ENCODE data around the gene GMEB2. TPM values are rescaled to one million over a fixed set of nuclear protein-coding genes. Genes with fewer than 3 reads are reported as not detected.
"Not testable (repeated sequence)": the region's sequence is repeated elsewhere in the genome, so short reads cannot be mapped to it uniquely, and the experiment has no call there.

GMEB2 gene
- total RNA-seq, 1 donor, result 9.4 TPM

DNA sequence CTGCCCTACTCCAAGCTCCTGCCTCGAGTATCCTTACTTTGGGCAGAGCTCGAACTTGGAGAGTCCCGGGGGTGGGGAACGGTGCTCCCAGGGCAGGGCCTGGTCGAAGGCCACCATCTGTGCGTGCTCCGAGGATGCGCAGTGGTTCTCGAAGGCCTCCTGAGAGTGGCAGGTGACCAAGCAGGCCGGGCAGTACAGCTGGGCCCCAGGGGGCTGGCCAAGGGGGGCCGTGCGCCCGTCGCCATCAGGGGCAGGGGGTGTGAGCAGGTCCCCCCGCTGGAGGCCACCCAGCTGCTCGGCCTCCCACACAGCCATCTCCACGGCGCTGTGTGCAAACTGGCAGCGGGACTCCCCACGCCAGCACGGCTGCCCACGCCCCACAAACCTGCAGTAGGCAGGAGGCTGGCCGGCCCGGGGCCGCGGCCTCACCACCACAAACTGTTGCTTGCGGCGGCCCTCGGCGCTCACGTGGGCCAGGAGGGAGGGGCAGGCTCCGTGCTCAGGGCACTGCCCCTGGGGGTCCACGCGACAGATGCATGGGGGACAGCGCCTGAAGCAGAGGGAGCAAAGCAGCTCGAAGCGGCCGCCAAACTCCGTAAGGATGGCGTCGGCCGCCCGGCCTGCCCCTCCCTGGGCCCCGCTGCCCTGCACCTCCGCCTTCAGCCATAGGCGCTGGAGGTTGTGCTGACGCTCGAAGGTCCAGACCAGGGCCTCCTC is 54.7 kb downstream of the GMEB2 start:
- H3K4me3 ChIP-seq (ENCODE audit: insufficient read depth, low read length), result no peak overlapping the region
- H3K27ac ChIP-seq (ENCODE audit: low read depth, low read length), result no peak overlapping the region
- peaks cover 20% of the 10 kb centered on the region for H3K4me1 ChIP-seq (ENCODE audit: insufficient read depth, low read length)
- H4K20me1 ChIP-seq (ENCODE audit: insufficient read depth, low read length), result no peaks in the 10 kb centered on the region
- no peaks in the 10 kb centered on the region for H3K9me3 ChIP-seq (ENCODE audit: low read depth, low read length)
- no peak overlapping the region for H3K4me2 ChIP-seq (ENCODE audit: insufficient read depth, low read length)
- TF ChIP-seq, protein P1, sequence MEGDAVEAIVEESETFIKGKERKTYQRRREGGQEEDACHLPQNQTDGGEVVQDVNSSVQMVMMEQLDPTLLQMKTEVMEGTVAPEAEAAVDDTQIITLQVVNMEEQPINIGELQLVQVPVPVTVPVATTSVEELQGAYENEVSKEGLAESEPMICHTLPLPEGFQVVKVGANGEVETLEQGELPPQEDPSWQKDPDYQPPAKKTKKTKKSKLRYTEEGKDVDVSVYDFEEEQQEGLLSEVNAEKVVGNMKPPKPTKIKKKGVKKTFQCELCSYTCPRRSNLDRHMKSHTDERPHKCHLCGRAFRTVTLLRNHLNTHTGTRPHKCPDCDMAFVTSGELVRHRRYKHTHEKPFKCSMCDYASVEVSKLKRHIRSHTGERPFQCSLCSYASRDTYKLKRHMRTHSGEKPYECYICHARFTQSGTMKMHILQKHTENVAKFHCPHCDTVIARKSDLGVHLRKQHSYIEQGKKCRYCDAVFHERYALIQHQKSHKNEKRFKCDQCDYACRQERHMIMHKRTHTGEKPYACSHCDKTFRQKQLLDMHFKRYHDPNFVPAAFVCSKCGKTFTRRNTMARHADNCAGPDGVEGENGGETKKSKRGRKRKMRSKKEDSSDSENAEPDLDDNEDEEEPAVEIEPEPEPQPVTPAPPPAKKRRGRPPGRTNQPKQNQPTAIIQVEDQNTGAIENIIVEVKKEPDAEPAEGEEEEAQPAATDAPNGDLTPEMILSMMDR (IDR thresholded peaks at IDR 0.05; ENCODE audit: extremely low read depth, low read depth, low read length), result no peak
- H3K79me2 ChIP-seq (ENCODE audit: insufficient read depth, low read length), result peaks cover 6% of the 10 kb centered on the region
- no peaks in the 10 kb centered on the region for H3K36me3 ChIP-seq (ENCODE audit: insufficient read depth, low read length)
- no peak overlapping the region for H2AFZ ChIP-seq (ENCODE audit: low read length)
- DNase-seq (ENCODE audit: insufficient read length, low spot score, missing footprints), result no peak
- no peaks in the 10 kb centered on the region for H3K27me3 ChIP-seq (ENCODE audit: insufficient read depth, low read length)

DNA sequence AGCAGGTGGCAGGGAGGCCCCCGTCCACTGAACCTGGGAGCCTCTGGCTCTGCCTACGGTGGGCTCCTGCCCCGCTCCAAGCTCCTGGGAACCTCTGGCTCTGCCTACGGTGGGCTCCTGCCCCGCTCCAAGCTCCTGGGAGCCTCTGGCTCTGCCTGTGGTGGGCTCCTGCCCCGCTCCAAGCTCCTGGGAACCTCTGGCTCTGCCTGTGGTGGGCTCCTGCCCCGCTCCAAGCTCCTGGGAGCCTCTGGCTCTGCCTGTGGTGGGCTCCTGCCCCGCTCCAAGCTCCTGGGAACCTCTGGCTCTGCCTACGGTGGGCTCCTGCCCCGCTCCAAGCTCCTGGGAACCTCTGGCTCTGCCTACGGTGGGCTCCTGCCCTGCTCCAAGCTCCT is 55.8 kb downstream of the GMEB2 start:
- not testable (repeated sequence) for H3K9me3 ChIP-seq (ENCODE audit: low read depth, low read length); H3K79me2 ChIP-seq (ENCODE audit: insufficient read depth, low read length); H3K4me2 ChIP-seq (ENCODE audit: insufficient read depth, low read length); DNase-seq (ENCODE audit: insufficient read length, low spot score, missing footprints); H4K20me1 ChIP-seq (ENCODE audit: insufficient read depth, low read length); H3K27ac ChIP-seq (ENCODE audit: low read depth, low read length); H3K4me3 ChIP-seq (ENCODE audit: insufficient read depth, low read length); H3K27me3 ChIP-seq (ENCODE audit: insufficient read depth, low read length); H2AFZ ChIP-seq (ENCODE audit: low read length); H3K36me3 ChIP-seq (ENCODE audit: insufficient read depth, low read length)
- peaks cover 20% of the 10 kb centered on the region for H3K4me1 ChIP-seq (ENCODE audit: insufficient read depth, low read length)

DNA sequence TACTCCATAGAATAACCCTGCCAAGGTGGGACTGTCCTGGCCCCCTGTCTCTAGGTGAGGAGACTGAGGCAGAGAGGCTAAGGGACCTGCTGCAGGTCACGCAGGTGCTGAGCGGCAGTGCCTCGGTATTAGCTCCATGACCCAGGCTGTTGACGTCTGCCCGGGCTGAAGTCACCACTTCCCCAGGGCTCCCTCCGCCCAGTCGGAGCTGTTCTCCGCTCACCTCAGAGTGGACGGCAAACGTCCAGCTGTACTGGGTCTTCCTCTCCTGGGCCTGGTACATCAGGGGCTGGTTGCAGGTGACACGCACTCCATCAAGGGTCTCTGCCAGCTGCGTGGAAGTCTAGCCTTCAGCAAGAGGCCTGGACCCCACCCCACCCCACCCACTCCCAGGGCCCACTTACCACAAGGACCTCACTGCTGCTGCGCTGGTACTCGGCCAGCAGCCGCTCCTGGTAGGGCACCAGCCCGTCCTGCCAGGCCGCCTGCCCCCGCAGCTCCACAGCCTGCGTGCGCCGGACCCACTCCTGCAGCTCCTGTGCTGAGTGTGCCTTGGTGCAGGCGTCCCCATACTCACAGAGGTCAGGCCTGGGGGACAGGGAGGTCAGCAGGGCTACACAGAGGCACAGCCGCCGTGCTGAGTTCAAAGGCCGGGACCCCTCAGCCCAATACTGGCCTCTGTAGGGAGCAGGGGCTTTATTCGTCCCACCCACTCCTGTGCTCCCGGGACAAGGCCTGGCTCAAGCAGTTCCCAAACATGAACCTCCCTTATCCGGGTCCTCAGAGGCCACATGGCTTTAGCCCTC is 56.4 kb downstream of the GMEB2 start:
- no peak overlapping the region for H3K4me3 ChIP-seq (ENCODE audit: insufficient read depth, low read length)
- no peaks in the 10 kb centered on the region for H4K20me1 ChIP-seq (ENCODE audit: insufficient read depth, low read length)
- no peaks in the 10 kb centered on the region for H3K36me3 ChIP-seq (ENCODE audit: insufficient read depth, low read length)
- no peaks in the 10 kb centered on the region for H3K27me3 ChIP-seq (ENCODE audit: insufficient read depth, low read length)
- no peak overlapping the region for H2AFZ ChIP-seq (ENCODE audit: low read length)
- no peak for DNase-seq (ENCODE audit: insufficient read length, low spot score, missing footprints)
- no peaks in the 10 kb centered on the region for H3K9me3 ChIP-seq (ENCODE audit: low read depth, low read length)
- H3K4me2 ChIP-seq (ENCODE audit: insufficient read depth, low read length), result no peak overlapping the region
- TF ChIP-seq, protein P1 (IDR thresholded peaks at IDR 0.05; ENCODE audit: extremely low read depth, low read depth, low read length), result no peak
- peaks cover 16% of the 10 kb centered on the region for H3K4me1 ChIP-seq (ENCODE audit: insufficient read depth, low read length)
- H3K27ac ChIP-seq (ENCODE audit: low read depth, low read length), result no peak overlapping the region
- peaks cover 6% of the 10 kb centered on the region for H3K79me2 ChIP-seq (ENCODE audit: insufficient read depth, low read length)

DNA sequence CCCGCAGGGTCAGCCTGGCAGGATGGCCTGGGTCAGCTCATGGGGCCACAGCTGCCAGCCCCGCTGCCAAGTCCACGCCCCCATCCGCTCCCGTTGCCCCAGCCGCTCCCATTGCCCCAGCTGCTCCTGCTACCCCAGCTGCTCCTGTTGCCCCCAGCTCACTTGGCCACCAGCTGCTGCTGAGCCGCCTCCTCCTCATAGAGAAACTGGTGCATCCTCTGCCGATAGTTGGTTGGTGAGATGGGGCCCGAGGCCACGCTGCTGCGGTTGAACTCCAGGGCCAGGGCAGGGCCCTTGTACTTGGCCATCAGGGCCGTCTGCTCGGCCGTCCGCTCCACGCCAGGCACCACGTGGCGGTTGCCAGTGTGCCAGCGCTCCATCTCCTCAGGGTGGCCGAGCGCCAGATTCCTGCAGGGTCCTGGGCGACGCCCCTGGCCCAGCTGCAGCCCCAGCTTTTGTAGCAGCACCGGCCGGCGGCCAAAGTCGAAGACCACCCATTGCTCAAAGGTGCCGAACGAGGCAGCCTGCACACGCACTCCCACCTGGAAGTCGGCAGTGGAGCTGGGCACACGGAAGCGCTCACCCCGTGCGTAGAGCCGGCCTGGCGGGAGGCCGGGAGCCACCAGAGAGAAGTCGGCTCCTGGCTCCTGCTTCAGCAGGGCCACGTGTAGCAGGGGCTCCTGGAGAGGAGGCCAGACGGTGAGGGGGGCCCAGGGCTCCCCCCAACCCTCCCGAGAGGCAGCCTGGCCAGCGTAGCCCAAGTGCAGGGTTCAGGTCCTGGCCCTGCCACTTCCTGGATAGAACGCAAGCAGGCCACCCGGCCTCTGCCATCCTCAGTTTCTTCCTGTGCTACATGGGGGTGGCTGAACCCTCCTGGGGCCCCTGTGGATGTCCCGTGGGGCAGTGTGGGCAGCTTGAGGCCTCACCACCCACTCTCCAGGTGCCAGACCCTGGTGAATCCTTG is 57.6 kb downstream of the GMEB2 start:
- Histone ChIP-seq H3K36me3 (ENCODE audit: insufficient read depth, low read length) (no peaks in the 10 kb centered on the region), H2AFZ (ENCODE audit: low read length) (no peak overlapping the region), H3K4me3 (ENCODE audit: insufficient read depth, low read length) (no peak overlapping the region), H3K27ac (ENCODE audit: low read depth, low read length) (no peak overlapping the region), H3K9me3 (ENCODE audit: low read depth, low read length) (no peaks in the 10 kb centered on the region), H4K20me1 (ENCODE audit: insufficient read depth, low read length) (no peaks in the 10 kb centered on the region), H3K4me2 (ENCODE audit: insufficient read depth, low read length) (no peak overlapping the region), H3K4me1 (ENCODE audit: insufficient read depth, low read length) (peaks cover 6% of the 10 kb centered on the region), H3K79me2 (ENCODE audit: insufficient read depth, low read length) (peaks cover 6% of the 10 kb centered on the region), H3K27me3 (ENCODE audit: insufficient read depth, low read length) (no peaks in the 10 kb centered on the region)
- TF ChIP-seq, protein P1 (IDR thresholded peaks at IDR 0.05; ENCODE audit: extremely low read depth, low read depth, low read length), result no peak
- no peak for DNase-seq (ENCODE audit: insufficient read length, low spot score, missing footprints)
